Measurements from ENCODE around the gene ASPDH. TPM values are rescaled to one million over a fixed set of nuclear protein-coding genes. Genes with fewer than 3 reads are reported as not detected.

The ASPDH gene
- total RNA-seq, 1 donor from 2014 or later, result not detected

DNA sequence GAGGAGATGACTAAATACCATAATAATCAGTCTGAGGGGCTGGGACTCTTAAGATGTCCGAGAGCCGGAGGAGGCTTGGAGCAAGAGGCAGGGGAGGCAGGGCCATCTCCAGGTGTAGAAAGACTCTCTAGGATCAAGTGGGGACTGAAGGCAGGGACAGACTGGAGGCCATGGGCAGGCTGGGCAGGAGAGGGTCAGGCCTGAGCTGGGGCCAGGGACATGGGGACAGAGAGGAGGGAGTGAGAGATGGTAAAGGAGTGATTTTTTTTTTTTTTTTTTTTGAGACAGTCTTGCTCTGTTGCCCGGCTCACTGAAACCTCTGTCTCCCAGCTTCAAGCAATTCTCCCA, 4.9 kb downstream of the ASPDH start:
- Histone ChIP-seq H3K79me2 (ENCODE audit: insufficient read depth, low read length) (peaks cover 9% of the 10 kb centered on the region), H3K4me1 (ENCODE audit: insufficient read depth, low read length) (peaks cover 4% of the 10 kb centered on the region), H3K4me3 (ENCODE audit: insufficient read depth, low read depth, low read length) (no peak overlapping the region), H2AFZ (ENCODE audit: low read depth, low read length) (no peak overlapping the region), H3K9me3 (ENCODE audit: insufficient read depth, low read depth, low read length) (no peaks in the 10 kb centered on the region), H3K9ac (ENCODE audit: low read length) (no peak overlapping the region), H3K27me3 (ENCODE audit: insufficient read depth, low read length) (no peaks in the 10 kb centered on the region), H3K4me2 (ENCODE audit: low read length) (no peak overlapping the region), H4K20me1 (ENCODE audit: insufficient read depth, low read length) (no peaks in the 10 kb centered on the region), H3K27ac (ENCODE audit: low read depth, low read length) (no peak overlapping the region), H3K36me3 (ENCODE audit: insufficient read depth, low read length) (no peaks in the 10 kb centered on the region)
- Mint-ChIP-seq H3K4me1 (ENCODE audit: low read depth, unreplicated experiment) (no peaks in the 10 kb centered on the region), H3K4me3 (ENCODE audit: unreplicated experiment) (no peak overlapping the region), H3K36me3 (ENCODE audit: low read depth, unreplicated experiment) (no peaks in the 10 kb centered on the region), H3K27ac (ENCODE audit: unreplicated experiment) (no peak overlapping the region), H3K27me3 (ENCODE audit: low read depth, unreplicated experiment) (no peaks in the 10 kb centered on the region), H3K9me3 (ENCODE audit: unreplicated experiment) (peaks cover 25% of the 10 kb centered on the region)
- TF ChIP-seq CTCF (IDR thresholded peaks at IDR 0.05; ENCODE audit: insufficient read depth, low read depth, low read length), result no peak
- TF ChIP-seq EZH2 (IDR thresholded peaks at IDR 0.05; ENCODE audit: insufficient read depth, low read length), result no peak
- FAIRE-seq, result no peak
- no peak for DNase-seq (ENCODE audit: low read depth)

- H3K79me2 ChIP-seq (ENCODE audit: insufficient read depth, low read length), result peaks cover 9% of the 10 kb centered on the region
Measured at GRCh38 chr19:50507376-50507775, 6.3 kb downstream of the ASPDH start.

More at GRCh38 chr19:50507376-50507775, 6.3 kb downstream of the ASPDH start:
- no peak overlapping the region for H3K4me2 ChIP-seq (ENCODE audit: low read length)
- H3K27ac Mint-ChIP-seq (ENCODE audit: unreplicated experiment), result no peak overlapping the region
- no peaks in the 10 kb centered on the region for H4K20me1 ChIP-seq (ENCODE audit: insufficient read depth, low read length)
- no peak overlapping the region for H3K27ac ChIP-seq (ENCODE audit: low read depth, low read length)
- H3K9me3 ChIP-seq (ENCODE audit: insufficient read depth, low read depth, low read length), result no peaks in the 10 kb centered on the region
- TF ChIP-seq EZH2 (IDR thresholded peaks at IDR 0.05; ENCODE audit: insufficient read depth, low read length), result no peak
- TF ChIP-seq CTCF (IDR thresholded peaks at IDR 0.05; ENCODE audit: insufficient read depth, low read depth, low read length), result no peak
- H3K27me3 Mint-ChIP-seq (ENCODE audit: low read depth, unreplicated experiment), result no peaks in the 10 kb centered on the region
- H2AFZ ChIP-seq (ENCODE audit: low read depth, low read length), result no peak overlapping the region
- no peak overlapping the region for H3K4me3 ChIP-seq (ENCODE audit: insufficient read depth, low read depth, low read length)
- H3K4me3 Mint-ChIP-seq (ENCODE audit: unreplicated experiment), result no peak overlapping the region
- no peaks in the 10 kb centered on the region for H3K36me3 ChIP-seq (ENCODE audit: insufficient read depth, low read length)
- no peaks in the 10 kb centered on the region for H3K27me3 ChIP-seq (ENCODE audit: insufficient read depth, low read length)
- FAIRE-seq (no peak), DNase-seq (ENCODE audit: low read depth) (no peak)
- H3K9me3 Mint-ChIP-seq (ENCODE audit: unreplicated experiment), result peaks cover 25% of the 10 kb centered on the region
- no peaks in the 10 kb centered on the region for H3K4me1 Mint-ChIP-seq (ENCODE audit: low read depth, unreplicated experiment)
- no peaks in the 10 kb centered on the region for H3K36me3 Mint-ChIP-seq (ENCODE audit: low read depth, unreplicated experiment)
- H3K9ac ChIP-seq (ENCODE audit: low read length), result no peak overlapping the region
- H3K4me1 ChIP-seq (ENCODE audit: insufficient read depth, low read length), result peaks cover 4% of the 10 kb centered on the region

Measured in astrocyte (in vitro differentiated cells and primary cell).